GM23338 (cell line): ENCODE results near the gene STKLD1.

Experiments
- CREB1 ChIP-seq: fragments of 250-450 bp; sonication (Bioruptor Pico); IDR thresholded peaks from 2 replicates; pipeline ENCODE4 v1.5.0; 2020; ENCODE audit warnings: low read depth, mild to moderate bottlenecking, moderate library complexity
- CTCF ChIP-seq, 2 experiments: fragments of 200-600 bp in 1 of 2; sonication (generic) in 1 of 2; conservative IDR thresholded peaks; 2 replicates each; pipeline versions ENCODE4 v1.5.1 to v1.6.1; 2016 to 2017; ENCODE audit warnings: antibody characterized with exemption in 2 of 2, low read depth in 2 of 2, mild to moderate bottlenecking in 2 of 2, moderate library complexity in 1 of 2
- EZH2 ChIP-seq: fragments of 200-600 bp; sonication (generic); IDR thresholded peaks from one replicate; pipeline ENCODE4 v1.8.0; 2017; ENCODE audit warnings: antibody characterized with exemption, mild to moderate bottlenecking, low read depth; ENCODE audit not compliant: unreplicated experiment
- EZH2phosphoT487 ChIP-seq: fragments of 200-600 bp; sonication (generic); IDR thresholded peaks from one replicate; pipeline ENCODE4 v1.8.1; 2018; ENCODE audit warnings: antibody characterized with exemption; ENCODE audit not compliant: unreplicated experiment
- JUNB ChIP-seq: IDR thresholded peaks from one replicate; pipeline ENCODE4 v1.6.1; 2016; ENCODE audit warnings: antibody characterized with exemption; ENCODE audit not compliant: unreplicated experiment
- NANOG ChIP-seq: IDR thresholded peaks from 2 replicates; pipeline ENCODE4 v1.6.1; 2016; ENCODE audit warnings: antibody characterized with exemption, borderline replicate concordance
- POLR2AphosphoS5 ChIP-seq: IDR thresholded peaks from 2 replicates; pipeline ENCODE4 v1.6.1; 2016; ENCODE audit warnings: antibody characterized with exemption, low read depth
- REST ChIP-seq: IDR thresholded peaks from one replicate; pipeline ENCODE4 v1.6.1; 2018; ENCODE audit warnings: antibody characterized with exemption; ENCODE audit not compliant: unreplicated experiment
- STAT1 ChIP-seq: IDR thresholded peaks from one replicate; pipeline ENCODE4 v1.6.1; 2016; ENCODE audit warnings: antibody characterized with exemption; ENCODE audit not compliant: unreplicated experiment
- ZNF462 ChIP-seq: fragments of 250-450 bp; sonication (Bioruptor Pico); IDR thresholded peaks from 2 replicates; pipeline ENCODE4 v1.5.0; 2020; ENCODE audit warnings: mild to moderate bottlenecking, moderate library complexity
- TF ChIP-seq, protein P1 (sequence below): IDR thresholded peaks from 2 replicates; pipeline ENCODE4 v1.6.1; 2016; ENCODE audit warnings: antibody characterized with exemption

DNA sequence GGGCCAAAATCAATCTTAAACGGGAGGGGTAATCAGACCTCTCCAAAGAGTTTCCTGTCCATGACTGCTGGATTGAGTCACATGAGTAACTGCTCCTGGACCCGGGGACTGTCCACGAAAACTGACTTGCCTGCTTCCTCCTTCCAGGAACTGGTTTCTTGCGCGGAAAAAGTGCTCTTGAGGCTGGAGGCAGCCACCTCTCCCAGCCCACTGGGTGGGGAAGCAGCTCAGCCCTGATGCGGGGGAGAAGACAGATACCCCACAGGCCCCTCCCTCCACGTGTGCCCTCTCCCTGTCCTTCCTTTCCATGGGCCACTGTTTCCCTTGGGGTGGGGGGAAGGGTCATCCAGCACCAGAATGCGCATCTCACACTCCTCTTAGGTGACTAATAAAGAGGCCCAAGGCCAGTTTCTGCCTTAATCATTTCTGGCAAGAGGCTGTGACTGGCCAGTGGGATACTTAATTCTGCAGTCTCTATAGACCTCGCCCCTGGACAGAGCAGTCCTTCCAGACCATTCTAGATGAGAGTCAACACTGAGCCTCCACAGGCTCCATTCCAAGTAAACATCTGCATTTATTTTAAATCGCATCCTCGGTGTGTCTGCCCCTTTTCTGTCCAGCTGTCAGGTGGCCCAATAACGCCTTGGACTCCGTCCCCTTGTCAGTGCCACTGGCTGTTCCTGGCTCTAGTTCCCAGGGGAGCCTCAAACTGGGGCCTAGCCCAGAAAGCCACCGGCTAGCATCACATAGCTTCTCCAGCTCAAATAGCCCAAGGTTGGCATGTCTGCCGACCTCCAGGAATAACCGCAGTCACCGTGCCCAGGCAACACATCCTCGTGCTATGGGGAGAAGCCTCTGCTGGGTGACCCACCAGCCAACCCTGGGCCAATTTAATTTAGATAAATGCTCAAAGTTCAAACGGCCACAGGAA lies 29.6 kb downstream of the STKLD1 start:
- TF ChIP-seq POLR2AphosphoS5 (no peak), EZH2 (no peak), CTCF (conservative IDR thresholded peaks at IDR 0.05; ENCODE audit: low read depth in 2 of 2) (no peak), ZNF462 (CRISPR knock-in tag) (no peak), REST (no peak), CREB1 (CRISPR knock-in tag) (no peak), EZH2phosphoT487 (no peak), JUNB (no peak), STAT1 (no peak), NANOG (no peak)
- TF ChIP-seq, protein P1, sequence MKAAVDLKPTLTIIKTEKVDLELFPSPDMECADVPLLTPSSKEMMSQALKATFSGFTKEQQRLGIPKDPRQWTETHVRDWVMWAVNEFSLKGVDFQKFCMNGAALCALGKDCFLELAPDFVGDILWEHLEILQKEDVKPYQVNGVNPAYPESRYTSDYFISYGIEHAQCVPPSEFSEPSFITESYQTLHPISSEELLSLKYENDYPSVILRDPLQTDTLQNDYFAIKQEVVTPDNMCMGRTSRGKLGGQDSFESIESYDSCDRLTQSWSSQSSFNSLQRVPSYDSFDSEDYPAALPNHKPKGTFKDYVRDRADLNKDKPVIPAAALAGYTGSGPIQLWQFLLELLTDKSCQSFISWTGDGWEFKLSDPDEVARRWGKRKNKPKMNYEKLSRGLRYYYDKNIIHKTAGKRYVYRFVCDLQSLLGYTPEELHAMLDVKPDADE: no peak
